K562 (cell line): ENCODE measurements around the gene PDCD6IP. TPM values are rescaled to one million over a fixed set of nuclear protein-coding genes. Genes with fewer than 3 reads are reported as not detected.

Experiments used
- CAMTA2 ChIP-seq: fragments of 250-450 bp; sonication (Bioruptor Pico); conservative IDR thresholded peaks from 2 replicates; pipeline ENCODE4 v1.5.1; 2022
- CBX3 ChIP-seq, 2 experiments: IDR thresholded peaks; 1 replicate in 1 of 2; 2 replicates in 1 of 2; pipeline ENCODE4 v1.6.1; 2012; ENCODE audit warnings: inconsistent platforms in 2 of 2, low read length in 2 of 2, borderline replicate concordance in 1 of 2, control low read depth in 1 of 2
- EP300 ChIP-seq: IDR thresholded peaks from 2 replicates; pipeline ENCODE4 v1.6.1; 2012; ENCODE audit warnings: low read length, improper control_type of control experiment
- MEF2A ChIP-seq: IDR thresholded peaks from 2 replicates; pipeline ENCODE4 v1.6.1; 2011; ENCODE audit warnings: low read depth, mild to moderate bottlenecking, low read length, moderate library complexity; ENCODE audit not compliant: control insufficient read depth
- NFE2 ChIP-seq: IDR thresholded peaks from 2 replicates; pipeline ENCODE4 v1.6.1; 2014; ENCODE audit warnings: antibody characterized with exemption, low read depth
- POLR2AphosphoS2 ChIP-seq: IDR thresholded peaks from 2 replicates; pipeline ENCODE4 v1.6.1; 2012; ENCODE audit warnings: low read length, improper control_type of control experiment
- POLR2AphosphoS5 ChIP-seq: IDR thresholded peaks from 2 replicates; pipeline ENCODE4 v1.6.1; 2011; ENCODE audit warnings: mild to moderate bottlenecking, low read depth, low read length, moderate library complexity; ENCODE audit not compliant: control insufficient read depth, insufficient read depth
- RNF2 ChIP-seq: sonication (generic); IDR thresholded peaks from 2 replicates; pipeline ENCODE4 v1.6.1; 2016
- SAP30 ChIP-seq: fragments of 200-600 bp; sonication (generic); IDR thresholded peaks from 2 replicates; pipeline ENCODE4 v1.6.1; 2012; ENCODE audit warnings: borderline replicate concordance, low read depth, mild to moderate bottlenecking, moderate library complexity, low read length, control low read depth, inconsistent platforms; ENCODE audit not compliant: insufficient read depth, poor library complexity, severe bottlenecking
- TCF7L2 ChIP-seq: fragments of 150-350 bp; IDR thresholded peaks from 2 replicates; pipeline ENCODE4 v1.6.1; 2016; ENCODE audit warnings: low read depth, mild to moderate bottlenecking, low read length, moderate library complexity
- ZNF699 ChIP-seq: fragments of 250-450 bp; sonication (Bioruptor Pico); IDR thresholded peaks from 2 replicates; pipeline ENCODE4 v1.8.0; 2021; ENCODE audit warnings: mild to moderate bottlenecking, moderate library complexity; ENCODE audit not compliant: insufficient replicate concordance
- polyA plus RNA-seq, 8 experiments: library from polyadenylated mRNA; depleted of rRNA in 4 of 8; stranded (reverse) in 5 of 8; unstranded in 3 of 8; fragments of >200 nt; fragmentation: Nextera tagmentation in 2 of 8; fragmentation: Illumina TruSeq in 1 of 8; extraction: Ambion mirVana in 2 of 8; extraction: Trizol in 1 of 8; gene quantifications; 2 replicates each; pipeline versions ENCODE4 v1.2.1 to v1.2.3, GENCODE V29; 2011 to 2014; ENCODE audit warnings: inconsistent platforms in 1 of 8, missing spikeins in 1 of 8
- total RNA-seq, 7 experiments: library from RNA; depleted of rRNA in 6 of 7; stranded (reverse); fragments of >200 nt in 6 of 7; fragmentation: Illumina TruSeq in 2 of 7; extraction: Trizol in 2 of 7; gene quantifications; 2 replicates each; pipeline versions ENCODE4 v1.2.1 to v1.2.3, GENCODE V29; 2011 to 2021; ENCODE audit warnings: low replicate concordance in 1 of 7
- TF ChIP-seq, protein P1 (sequence below): sonication (generic); formaldehyde crosslinking; IDR thresholded peaks from 2 replicates; pipeline ENCODE4 v1.8.0; 2023; ENCODE audit warnings: mild to moderate bottlenecking, missing genetic modification reagents
- TF ChIP-seq, protein P2 (sequence below): fragments of 250-450 bp; sonication (Bioruptor Pico); IDR thresholded peaks from 2 replicates; pipeline ENCODE4 v1.5.0; 2020; ENCODE audit warnings: mild to moderate bottlenecking
- TF ChIP-seq, protein P3 (sequence below): fragments of 450-650 bp; IDR thresholded peaks from 2 replicates; pipeline ENCODE4 v1.7.0; 2016; ENCODE audit warnings: borderline replicate concordance
- TF ChIP-seq, protein P4 (sequence below): sonication (generic); formaldehyde crosslinking; IDR thresholded peaks from 2 replicates; pipeline ENCODE4 v1.8.0; 2022; ENCODE audit warnings: mild to moderate bottlenecking, missing genetic modification reagents
- TF ChIP-seq, protein P5 (sequence below): fragments of 450-650 bp; formaldehyde crosslinking; IDR thresholded peaks from 2 replicates; pipeline ENCODE4 v1.4.0; 2020; ENCODE audit warnings: mild to moderate bottlenecking, mixed read lengths

Gene PDCD6IP
- total and polyA plus RNA-seq, 9 of the 15 experiments (the other 6 are each of a cell fraction or from before 2014, with no cell fraction given) = 40.2 to 302 (median 122) TPM

DNA sequence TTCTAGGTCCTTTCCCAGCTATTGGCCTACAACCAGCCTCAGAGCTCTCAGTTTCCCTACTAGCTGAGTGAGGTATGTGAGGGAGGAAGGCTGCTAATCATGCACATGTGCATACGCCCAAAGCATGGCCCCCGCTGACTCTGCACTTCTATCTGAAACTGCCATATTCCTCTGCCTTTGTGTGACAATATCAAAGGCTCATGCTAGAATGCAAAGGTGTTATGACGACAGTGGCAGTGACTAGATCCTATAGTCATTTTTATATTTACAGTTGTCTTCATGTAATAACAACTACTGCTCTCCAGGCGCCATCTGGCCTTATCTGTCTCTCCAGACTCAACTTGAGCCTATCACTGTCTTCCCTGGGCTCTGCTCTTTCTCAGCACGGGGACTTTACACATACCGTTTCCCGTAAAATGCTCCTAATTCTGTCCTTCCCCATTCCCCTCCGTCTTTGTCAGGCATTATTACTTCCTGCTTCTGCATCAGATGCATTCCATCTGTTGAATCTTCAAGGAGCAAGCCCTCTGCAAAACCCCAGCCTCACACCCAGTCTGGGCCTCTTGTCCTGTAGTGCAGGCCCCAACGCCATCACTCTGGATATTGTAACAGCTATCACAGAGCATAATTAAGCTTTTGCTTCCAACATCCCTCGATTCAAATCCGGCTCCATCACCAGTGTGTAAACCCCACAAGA lies 102.5 kb downstream of the PDCD6IP start (continued):
- TF ChIP-seq, protein P1, sequence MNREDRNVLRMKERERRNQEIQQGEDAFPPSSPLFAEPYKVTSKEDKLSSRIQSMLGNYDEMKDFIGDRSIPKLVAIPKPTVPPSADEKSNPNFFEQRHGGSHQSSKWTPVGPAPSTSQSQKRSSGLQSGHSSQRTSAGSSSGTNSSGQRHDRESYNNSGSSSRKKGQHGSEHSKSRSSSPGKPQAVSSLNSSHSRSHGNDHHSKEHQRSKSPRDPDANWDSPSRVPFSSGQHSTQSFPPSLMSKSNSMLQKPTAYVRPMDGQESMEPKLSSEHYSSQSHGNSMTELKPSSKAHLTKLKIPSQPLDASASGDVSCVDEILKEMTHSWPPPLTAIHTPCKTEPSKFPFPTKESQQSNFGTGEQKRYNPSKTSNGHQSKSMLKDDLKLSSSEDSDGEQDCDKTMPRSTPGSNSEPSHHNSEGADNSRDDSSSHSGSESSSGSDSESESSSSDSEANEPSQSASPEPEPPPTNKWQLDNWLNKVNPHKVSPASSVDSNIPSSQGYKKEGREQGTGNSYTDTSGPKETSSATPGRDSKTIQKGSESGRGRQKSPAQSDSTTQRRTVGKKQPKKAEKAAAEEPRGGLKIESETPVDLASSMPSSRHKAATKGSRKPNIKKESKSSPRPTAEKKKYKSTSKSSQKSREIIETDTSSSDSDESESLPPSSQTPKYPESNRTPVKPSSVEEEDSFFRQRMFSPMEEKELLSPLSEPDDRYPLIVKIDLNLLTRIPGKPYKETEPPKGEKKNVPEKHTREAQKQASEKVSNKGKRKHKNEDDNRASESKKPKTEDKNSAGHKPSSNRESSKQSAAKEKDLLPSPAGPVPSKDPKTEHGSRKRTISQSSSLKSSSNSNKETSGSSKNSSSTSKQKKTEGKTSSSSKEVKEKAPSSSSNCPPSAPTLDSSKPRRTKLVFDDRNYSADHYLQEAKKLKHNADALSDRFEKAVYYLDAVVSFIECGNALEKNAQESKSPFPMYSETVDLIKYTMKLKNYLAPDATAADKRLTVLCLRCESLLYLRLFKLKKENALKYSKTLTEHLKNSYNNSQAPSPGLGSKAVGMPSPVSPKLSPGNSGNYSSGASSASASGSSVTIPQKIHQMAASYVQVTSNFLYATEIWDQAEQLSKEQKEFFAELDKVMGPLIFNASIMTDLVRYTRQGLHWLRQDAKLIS = no peak
- no peak for TF ChIP-seq POLR2AphosphoS2
- TF ChIP-seq ZNF699 (CRISPR knock-in tag) = no peak
- TF ChIP-seq TCF7L2 = no peak
- no peak; the same call in 1 of the 2 replicates for TF ChIP-seq RNF2
- TF ChIP-seq, protein P2, sequence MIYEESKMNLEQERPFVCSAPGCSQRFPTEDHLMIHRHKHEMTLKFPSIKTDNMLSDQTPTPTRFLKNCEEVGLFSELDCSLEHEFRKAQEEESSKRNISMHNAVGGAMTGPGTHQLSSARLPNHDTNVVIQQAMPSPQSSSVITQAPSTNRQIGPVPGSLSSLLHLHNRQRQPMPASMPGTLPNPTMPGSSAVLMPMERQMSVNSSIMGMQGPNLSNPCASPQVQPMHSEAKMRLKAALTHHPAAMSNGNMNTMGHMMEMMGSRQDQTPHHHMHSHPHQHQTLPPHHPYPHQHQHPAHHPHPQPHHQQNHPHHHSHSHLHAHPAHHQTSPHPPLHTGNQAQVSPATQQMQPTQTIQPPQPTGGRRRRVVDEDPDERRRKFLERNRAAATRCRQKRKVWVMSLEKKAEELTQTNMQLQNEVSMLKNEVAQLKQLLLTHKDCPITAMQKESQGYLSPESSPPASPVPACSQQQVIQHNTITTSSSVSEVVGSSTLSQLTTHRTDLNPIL (CRISPR knock-in tag) = no peak
- TF ChIP-seq MEF2A = peak; percentile 81
- TF ChIP-seq, protein P3, sequence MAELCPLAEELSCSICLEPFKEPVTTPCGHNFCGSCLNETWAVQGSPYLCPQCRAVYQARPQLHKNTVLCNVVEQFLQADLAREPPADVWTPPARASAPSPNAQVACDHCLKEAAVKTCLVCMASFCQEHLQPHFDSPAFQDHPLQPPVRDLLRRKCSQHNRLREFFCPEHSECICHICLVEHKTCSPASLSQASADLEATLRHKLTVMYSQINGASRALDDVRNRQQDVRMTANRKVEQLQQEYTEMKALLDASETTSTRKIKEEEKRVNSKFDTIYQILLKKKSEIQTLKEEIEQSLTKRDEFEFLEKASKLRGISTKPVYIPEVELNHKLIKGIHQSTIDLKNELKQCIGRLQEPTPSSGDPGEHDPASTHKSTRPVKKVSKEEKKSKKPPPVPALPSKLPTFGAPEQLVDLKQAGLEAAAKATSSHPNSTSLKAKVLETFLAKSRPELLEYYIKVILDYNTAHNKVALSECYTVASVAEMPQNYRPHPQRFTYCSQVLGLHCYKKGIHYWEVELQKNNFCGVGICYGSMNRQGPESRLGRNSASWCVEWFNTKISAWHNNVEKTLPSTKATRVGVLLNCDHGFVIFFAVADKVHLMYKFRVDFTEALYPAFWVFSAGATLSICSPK = no peak
- TF ChIP-seq SAP30 = no peak
- TF ChIP-seq CAMTA2 (CRISPR knock-in tag) = no peak
- TF ChIP-seq, protein P4, sequence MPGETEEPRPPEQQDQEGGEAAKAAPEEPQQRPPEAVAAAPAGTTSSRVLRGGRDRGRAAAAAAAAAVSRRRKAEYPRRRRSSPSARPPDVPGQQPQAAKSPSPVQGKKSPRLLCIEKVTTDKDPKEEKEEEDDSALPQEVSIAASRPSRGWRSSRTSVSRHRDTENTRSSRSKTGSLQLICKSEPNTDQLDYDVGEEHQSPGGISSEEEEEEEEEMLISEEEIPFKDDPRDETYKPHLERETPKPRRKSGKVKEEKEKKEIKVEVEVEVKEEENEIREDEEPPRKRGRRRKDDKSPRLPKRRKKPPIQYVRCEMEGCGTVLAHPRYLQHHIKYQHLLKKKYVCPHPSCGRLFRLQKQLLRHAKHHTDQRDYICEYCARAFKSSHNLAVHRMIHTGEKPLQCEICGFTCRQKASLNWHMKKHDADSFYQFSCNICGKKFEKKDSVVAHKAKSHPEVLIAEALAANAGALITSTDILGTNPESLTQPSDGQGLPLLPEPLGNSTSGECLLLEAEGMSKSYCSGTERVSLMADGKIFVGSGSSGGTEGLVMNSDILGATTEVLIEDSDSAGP = peak; percentile 57; the same call in 1 of the 2 replicates
- peak; percentile 82 for TF ChIP-seq NFE2
- peak; percentile 98 for TF ChIP-seq EP300
- TF ChIP-seq, protein P5, sequence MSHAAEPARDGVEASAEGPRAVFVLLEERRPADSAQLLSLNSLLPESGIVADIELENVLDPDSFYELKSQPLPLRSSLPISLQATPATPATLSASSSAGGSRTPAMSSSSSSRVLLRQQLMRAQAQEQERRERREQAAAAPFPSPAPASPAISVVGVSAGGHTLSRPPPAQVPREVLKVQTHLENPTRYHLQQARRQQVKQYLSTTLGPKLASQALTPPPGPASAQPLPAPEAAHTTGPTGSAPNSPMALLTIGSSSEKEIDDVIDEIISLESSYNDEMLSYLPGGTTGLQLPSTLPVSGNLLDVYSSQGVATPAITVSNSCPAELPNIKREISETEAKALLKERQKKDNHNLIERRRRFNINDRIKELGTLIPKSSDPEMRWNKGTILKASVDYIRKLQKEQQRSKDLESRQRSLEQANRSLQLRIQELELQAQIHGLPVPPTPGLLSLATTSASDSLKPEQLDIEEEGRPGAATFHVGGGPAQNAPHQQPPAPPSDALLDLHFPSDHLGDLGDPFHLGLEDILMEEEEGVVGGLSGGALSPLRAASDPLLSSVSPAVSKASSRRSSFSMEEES (CRISPR knock-in tag) = no peak
- peak; percentile 99 for TF ChIP-seq POLR2AphosphoS5
- peak in 1 of 2 experiments; percentile 62; a peak in 1 of 3 replicates for TF ChIP-seq CBX3 (IDR thresholded peaks at IDR 0.05; ENCODE audit: borderline replicate concordance in 1 of 2, low read length in 2 of 2)
